ENCODE results near the gene YJU2.

- TF ChIP-seq, protein P1, sequence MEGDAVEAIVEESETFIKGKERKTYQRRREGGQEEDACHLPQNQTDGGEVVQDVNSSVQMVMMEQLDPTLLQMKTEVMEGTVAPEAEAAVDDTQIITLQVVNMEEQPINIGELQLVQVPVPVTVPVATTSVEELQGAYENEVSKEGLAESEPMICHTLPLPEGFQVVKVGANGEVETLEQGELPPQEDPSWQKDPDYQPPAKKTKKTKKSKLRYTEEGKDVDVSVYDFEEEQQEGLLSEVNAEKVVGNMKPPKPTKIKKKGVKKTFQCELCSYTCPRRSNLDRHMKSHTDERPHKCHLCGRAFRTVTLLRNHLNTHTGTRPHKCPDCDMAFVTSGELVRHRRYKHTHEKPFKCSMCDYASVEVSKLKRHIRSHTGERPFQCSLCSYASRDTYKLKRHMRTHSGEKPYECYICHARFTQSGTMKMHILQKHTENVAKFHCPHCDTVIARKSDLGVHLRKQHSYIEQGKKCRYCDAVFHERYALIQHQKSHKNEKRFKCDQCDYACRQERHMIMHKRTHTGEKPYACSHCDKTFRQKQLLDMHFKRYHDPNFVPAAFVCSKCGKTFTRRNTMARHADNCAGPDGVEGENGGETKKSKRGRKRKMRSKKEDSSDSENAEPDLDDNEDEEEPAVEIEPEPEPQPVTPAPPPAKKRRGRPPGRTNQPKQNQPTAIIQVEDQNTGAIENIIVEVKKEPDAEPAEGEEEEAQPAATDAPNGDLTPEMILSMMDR (conservative IDR thresholded peaks at IDR 0.05; ENCODE audit: low read depth in 2 of 2) = no peak
- TF ChIP-seq EZH2 (IDR thresholded peaks at IDR 0.05; ENCODE audit: low read depth, unreplicated experiment) = no peak
- TF ChIP-seq EZH2phosphoT487 (IDR thresholded peaks at IDR 0.05; ENCODE audit: unreplicated experiment) = no peak
- TF ChIP-seq, protein P2, sequence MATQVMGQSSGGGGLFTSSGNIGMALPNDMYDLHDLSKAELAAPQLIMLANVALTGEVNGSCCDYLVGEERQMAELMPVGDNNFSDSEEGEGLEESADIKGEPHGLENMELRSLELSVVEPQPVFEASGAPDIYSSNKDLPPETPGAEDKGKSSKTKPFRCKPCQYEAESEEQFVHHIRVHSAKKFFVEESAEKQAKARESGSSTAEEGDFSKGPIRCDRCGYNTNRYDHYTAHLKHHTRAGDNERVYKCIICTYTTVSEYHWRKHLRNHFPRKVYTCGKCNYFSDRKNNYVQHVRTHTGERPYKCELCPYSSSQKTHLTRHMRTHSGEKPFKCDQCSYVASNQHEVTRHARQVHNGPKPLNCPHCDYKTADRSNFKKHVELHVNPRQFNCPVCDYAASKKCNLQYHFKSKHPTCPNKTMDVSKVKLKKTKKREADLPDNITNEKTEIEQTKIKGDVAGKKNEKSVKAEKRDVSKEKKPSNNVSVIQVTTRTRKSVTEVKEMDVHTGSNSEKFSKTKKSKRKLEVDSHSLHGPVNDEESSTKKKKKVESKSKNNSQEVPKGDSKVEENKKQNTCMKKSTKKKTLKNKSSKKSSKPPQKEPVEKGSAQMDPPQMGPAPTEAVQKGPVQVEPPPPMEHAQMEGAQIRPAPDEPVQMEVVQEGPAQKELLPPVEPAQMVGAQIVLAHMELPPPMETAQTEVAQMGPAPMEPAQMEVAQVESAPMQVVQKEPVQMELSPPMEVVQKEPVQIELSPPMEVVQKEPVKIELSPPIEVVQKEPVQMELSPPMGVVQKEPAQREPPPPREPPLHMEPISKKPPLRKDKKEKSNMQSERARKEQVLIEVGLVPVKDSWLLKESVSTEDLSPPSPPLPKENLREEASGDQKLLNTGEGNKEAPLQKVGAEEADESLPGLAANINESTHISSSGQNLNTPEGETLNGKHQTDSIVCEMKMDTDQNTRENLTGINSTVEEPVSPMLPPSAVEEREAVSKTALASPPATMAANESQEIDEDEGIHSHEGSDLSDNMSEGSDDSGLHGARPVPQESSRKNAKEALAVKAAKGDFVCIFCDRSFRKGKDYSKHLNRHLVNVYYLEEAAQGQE (IDR thresholded peaks at IDR 0.05; ENCODE audit: unreplicated experiment) = no peak
- TF ChIP-seq POLR2AphosphoS5 (IDR thresholded peaks at IDR 0.05; ENCODE audit: low read depth) = no peak
- no peak for TF ChIP-seq JUNB (IDR thresholded peaks at IDR 0.05; ENCODE audit: unreplicated experiment)
- TF ChIP-seq CREB1 (CRISPR knock-in tag; IDR thresholded peaks at IDR 0.05; ENCODE audit: low read depth) = no peak
- TF ChIP-seq, protein P3, sequence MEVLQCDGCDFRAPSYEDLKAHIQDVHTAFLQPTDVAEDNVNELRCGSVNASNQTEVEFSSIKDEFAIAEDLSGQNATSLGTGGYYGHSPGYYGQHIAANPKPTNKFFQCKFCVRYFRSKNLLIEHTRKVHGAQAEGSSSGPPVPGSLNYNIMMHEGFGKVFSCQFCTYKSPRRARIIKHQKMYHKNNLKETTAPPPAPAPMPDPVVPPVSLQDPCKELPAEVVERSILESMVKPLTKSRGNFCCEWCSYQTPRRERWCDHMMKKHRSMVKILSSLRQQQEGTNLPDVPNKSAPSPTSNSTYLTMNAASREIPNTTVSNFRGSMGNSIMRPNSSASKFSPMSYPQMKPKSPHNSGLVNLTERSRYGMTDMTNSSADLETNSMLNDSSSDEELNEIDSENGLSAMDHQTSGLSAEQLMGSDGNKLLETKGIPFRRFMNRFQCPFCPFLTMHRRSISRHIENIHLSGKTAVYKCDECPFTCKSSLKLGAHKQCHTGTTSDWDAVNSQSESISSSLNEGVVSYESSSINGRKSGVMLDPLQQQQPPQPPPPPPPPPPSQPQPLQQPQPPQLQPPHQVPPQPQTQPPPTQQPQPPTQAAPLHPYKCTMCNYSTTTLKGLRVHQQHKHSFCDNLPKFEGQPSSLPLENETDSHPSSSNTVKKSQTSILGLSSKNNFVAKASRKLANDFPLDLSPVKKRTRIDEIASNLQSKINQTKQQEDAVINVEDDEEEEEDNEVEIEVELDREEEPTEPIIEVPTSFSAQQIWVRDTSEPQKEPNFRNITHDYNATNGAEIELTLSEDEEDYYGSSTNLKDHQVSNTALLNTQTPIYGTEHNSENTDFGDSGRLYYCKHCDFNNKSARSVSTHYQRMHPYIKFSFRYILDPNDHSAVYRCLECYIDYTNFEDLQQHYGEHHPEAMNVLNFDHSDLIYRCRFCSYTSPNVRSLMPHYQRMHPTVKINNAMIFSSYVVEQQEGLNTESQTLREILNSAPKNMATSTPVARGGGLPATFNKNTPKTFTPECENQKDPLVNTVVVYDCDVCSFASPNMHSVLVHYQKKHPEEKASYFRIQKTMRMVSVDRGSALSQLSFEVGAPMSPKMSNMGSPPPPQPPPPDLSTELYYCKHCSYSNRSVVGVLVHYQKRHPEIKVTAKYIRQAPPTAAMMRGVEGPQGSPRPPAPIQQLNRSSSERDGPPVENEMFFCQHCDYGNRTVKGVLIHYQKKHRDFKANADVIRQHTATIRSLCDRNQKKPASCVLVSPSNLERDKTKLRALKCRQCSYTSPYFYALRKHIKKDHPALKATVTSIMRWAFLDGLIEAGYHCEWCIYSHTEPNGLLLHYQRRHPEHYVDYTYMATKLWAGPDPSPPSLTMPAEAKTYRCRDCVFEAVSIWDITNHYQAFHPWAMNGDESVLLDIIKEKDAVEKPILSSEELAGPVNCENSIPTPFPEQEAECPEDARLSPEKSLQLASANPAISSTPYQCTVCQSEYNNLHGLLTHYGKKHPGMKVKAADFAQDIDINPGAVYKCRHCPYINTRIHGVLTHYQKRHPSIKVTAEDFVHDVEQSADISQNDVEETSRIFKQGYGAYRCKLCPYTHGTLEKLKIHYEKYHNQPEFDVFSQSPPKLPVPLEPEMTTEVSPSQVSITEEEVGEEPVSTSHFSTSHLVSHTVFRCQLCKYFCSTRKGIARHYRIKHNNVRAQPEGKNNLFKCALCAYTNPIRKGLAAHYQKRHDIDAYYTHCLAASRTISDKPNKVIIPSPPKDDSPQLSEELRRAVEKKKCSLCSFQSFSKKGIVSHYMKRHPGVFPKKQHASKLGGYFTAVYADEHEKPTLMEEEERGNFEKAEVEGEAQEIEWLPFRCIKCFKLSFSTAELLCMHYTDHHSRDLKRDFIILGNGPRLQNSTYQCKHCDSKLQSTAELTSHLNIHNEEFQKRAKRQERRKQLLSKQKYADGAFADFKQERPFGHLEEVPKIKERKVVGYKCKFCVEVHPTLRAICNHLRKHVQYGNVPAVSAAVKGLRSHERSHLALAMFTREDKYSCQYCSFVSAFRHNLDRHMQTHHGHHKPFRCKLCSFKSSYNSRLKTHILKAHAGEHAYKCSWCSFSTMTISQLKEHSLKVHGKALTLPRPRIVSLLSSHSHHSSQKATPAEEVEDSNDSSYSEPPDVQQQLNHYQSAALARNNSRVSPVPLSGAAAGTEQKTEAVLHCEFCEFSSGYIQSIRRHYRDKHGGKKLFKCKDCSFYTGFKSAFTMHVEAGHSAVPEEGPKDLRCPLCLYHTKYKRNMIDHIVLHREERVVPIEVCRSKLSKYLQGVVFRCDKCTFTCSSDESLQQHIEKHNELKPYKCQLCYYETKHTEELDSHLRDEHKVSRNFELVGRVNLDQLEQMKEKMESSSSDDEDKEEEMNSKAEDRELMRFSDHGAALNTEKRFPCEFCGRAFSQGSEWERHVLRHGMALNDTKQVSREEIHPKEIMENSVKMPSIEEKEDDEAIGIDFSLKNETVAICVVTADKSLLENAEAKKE (CRISPR knock-in tag; IDR thresholded peaks at IDR 0.05) = no peak
- TF ChIP-seq NANOG (IDR thresholded peaks at IDR 0.05; ENCODE audit: borderline replicate concordance) = no peak
- TF ChIP-seq ZNF331 (CRISPR knock-in tag; IDR thresholded peaks at IDR 0.05; ENCODE audit: low read depth) = no peak
Observed at GRCh38 chr19:4318460-4318859, 71.6 kb downstream of the YJU2 start.
